GM18519 (cell line): Measurements from ENCODE around the gene SVOP.
"Not testable (repeated sequence)": the region's sequence is repeated elsewhere in the genome, so short reads cannot be mapped to it uniquely, and the experiment has no call there.

ENCODE experiments used
- ATAC-seq: cut with Tn5 transposase; IDR thresholded peaks from one replicate; pipeline ENCODE4 v1.9.1; 2021; ENCODE audit warnings: mild to moderate bottlenecking, moderate library complexity; ENCODE audit not compliant: unreplicated experiment, low FRiP score

SVOP gene

GRCh38 chr12:108899145-108899544 lies 121.7 kb downstream of the SVOP start:
- ATAC-seq = no peak

GRCh38 chr12:108896817-108897216 lies 124.1 kb downstream of the SVOP start:
- no peak for ATAC-seq

- no peak for ATAC-seq
Observed at GRCh38 chr12:108896336-108896735, 124.5 kb downstream of the SVOP start.

GRCh38 chr12:108895220-108895802 lies 125.6 kb downstream of the SVOP start:
- no peak for ATAC-seq

GRCh38 chr12:108890208-108890607 lies 130.7 kb downstream of the SVOP start:
- no peak for ATAC-seq

GRCh38 chr12:108888031-108888430 lies 132.8 kb downstream of the SVOP start:
- no peak for ATAC-seq

- no peak for ATAC-seq
Observed at GRCh38 chr12:108886873-108887629, 133.8 kb downstream of the SVOP start.

GRCh38 chr12:108884116-108885012 lies 136.5 kb downstream of the SVOP start:
- no peak for ATAC-seq

GRCh38 chr12:108881953-108882352 lies 138.9 kb downstream of the SVOP start:
- no peak for ATAC-seq

GRCh38 chr12:108879615-108880254 lies 141.1 kb downstream of the SVOP start, which contains the start of gene DAO:
Gene DAO (plus strand): TSS chr12:108880092. CDS start chr12:108885007, 4,915 bp downstream.
- no peak for ATAC-seq

GRCh38 chr12:108876550-108876949 lies 144.3 kb downstream of the SVOP start:
- no peak for ATAC-seq

GRCh38 chr12:108875682-108876361 lies 145.0 kb downstream of the SVOP start:
- no peak for ATAC-seq

- no peak for ATAC-seq
Observed at GRCh38 chr12:108875280-108875679, 145.6 kb downstream of the SVOP start.

GRCh38 chr12:108868781-108869180 lies 152.1 kb downstream of the SVOP start:
- ATAC-seq = no peak

- not testable (repeated sequence) for ATAC-seq
Observed at GRCh38 chr12:108866083-108866482, 154.8 kb downstream of the SVOP start.

- no peak for ATAC-seq
Observed at GRCh38 chr12:108865169-108865568, 155.7 kb downstream of the SVOP start.

- no peak for ATAC-seq
Observed at GRCh38 chr12:108862588-108862959, 158.3 kb downstream of the SVOP start.

GRCh38 chr12:108861878-108862587 lies 158.8 kb downstream of the SVOP start:
- ATAC-seq = no peak

- no peak for ATAC-seq
Observed at GRCh38 chr12:108860443-108860842, 160.4 kb downstream of the SVOP start.

- no peak for ATAC-seq
Observed at GRCh38 chr12:108859923-108860291, 161.0 kb downstream of the SVOP start.
